LHCN-M2 (cell line): Measurements from ENCODE around the gene DPY19L1. TPM values are rescaled to one million over a fixed set of nuclear protein-coding genes. Genes with fewer than 3 reads are reported as not detected.
A peak's percentile ranks its signal among the peaks of the same experiment; 100 is the strongest.
"Not testable (repeated sequence)": the region's sequence is repeated elsewhere in the genome, so short reads cannot be mapped to it uniquely, and the experiment has no call there.

ENCODE experiments used
- DNase-seq: peaks from one replicate; pipeline ENCODE4 v3.0.0-alpha.2; 2012; ENCODE audit warnings: low read depth
- total RNA-seq: library from RNA; depleted of rRNA; stranded (reverse); fragments of >200 nt; gene quantifications from 2 replicates; pipeline ENCODE4 v1.2.3, GENCODE V29; 2014

The DPY19L1 gene
- total RNA-seq, 1 experiment from 2014 or later, result 81.7 TPM

DNA sequence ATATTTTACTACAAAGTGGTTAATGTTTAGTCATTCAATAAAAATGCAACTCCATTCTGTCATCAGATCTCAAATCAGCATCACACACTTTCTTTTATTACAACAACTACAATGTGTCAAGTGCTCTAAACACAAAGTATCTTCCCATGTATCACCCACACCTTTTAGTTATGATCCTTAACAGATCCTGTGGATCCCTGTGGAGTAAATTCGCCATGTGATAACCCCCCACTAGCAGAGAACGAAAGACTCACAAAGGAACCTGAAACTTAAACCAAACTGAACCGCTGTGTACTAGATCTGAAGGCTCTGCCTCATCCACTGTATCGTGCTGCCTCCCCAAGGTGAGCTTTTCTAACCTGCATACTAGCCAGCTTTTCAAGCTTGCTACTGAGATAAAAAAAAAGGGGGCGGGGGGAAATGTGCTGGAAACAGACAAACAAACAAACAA lies 1.7 kb downstream of the DPY19L1 start:
- DNase-seq, result peak; percentile 50

DNA sequence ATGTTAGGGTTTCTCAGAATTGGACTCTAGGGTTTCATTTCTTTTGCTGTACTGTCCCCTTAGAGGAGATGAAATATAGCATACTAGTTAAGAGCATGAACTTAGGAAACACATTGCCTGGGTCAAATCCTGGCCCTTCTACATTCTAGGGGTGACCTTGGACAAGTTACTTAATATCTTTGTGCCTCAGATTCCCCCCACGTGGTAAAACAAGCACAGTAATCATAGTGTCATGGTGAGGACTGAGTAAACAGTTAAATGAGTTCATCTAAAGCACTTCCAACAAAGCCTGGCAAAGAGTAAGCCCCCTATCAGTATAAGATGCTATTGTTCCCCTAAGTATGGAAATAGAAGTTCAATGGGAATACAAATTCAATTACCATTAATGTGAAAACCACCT lies 5.1 kb downstream of the DPY19L1 start:
- no peak for DNase-seq

GRCh38 chr7:35030848-35031247 lies 6.4 kb downstream of the DPY19L1 start:
- DNase-seq, result no peak

DNA sequence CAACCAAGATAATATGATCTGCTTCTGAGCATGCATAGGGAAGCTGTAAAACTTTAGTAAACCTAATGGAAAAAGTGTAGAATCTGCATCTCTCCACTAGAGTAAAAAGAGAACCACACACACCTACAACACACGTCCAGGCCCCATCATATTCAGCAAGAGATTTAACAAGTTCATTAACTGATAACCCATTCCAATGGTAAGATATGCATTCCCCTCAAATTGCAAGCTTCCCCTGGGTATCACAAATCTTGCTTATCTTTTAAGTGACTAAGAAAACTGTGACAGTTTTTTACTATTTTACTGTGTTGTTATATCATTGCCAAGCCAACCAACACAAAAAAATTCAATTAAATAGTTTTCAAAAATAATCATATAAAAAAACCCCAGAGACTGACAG lies 8.0 kb downstream of the DPY19L1 start:
- DNase-seq, result no peak

GRCh38 chr7:35026150-35026549 lies 11.1 kb downstream of the DPY19L1 start:
- no peak for DNase-seq

DNA sequence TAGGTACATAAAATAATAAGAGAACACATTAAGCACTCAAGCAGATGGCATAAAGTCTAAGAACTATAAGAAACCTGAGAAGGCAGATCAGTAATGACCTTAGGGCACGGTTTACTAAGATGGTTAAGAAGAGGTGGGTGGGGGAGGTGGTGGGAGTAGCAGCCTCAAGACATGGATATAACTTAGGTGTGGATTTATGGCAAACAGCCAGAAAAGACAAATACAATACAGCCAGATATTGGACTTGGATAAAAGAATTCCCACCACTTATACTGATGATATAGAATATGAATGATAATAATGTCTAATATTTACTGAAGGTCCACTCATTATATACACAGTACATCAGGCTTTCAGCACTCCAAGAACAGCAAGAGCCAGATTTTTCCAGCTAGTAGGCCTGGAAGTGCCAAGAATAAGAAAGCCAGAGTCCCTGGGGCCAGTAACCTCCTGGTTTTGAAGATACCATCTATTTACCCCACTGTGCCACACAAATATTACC lies 11.9 kb downstream of the DPY19L1 start:
- DNase-seq, result no peak

- no peak for DNase-seq
Observed at GRCh38 chr7:35024298-35024697, 13.0 kb downstream of the DPY19L1 start.

DNA sequence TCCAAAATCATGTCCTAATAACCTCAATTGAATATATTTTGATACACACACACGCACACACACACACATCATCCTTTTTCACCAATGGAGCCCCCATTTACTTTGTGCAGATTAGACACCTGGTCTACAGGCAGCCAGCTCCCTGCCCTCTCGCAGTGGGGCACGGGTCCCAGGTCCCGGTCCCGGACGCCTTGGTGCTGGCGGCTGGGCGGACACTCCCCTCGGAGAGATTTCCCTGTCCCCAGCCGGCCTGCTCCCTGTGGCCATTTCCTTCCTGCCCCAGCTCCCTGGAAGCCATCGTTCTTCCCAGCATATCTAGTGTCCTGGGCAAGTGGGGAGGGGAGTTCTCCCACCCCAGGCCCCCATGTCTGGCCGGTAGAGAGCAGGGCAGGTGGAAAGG lies 14.6 kb downstream of the DPY19L1 start:
- DNase-seq, result no peak

DNA sequence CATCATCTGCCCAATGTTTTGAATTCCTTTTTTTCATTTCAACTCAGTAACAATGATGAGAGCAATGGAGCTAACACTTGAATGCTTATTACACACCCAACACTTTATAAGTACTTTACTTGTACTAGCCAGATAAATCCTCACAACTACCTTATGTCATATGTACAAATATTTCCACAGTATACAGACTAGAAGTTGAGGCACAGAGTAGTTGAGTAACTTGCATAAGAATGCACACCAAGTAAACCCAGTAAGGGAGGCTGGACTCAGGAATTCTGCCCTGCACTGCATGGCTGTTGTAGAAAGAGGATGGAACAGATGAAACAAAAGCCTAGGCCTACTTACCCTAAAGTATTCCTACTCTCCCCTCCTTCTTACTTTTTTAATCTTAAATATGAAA lies 15.8 kb downstream of the DPY19L1 start:
- DNase-seq, result no peak

GRCh38 chr7:35019801-35020200 lies 17.5 kb downstream of the DPY19L1 start:
- no peak for DNase-seq

DNA sequence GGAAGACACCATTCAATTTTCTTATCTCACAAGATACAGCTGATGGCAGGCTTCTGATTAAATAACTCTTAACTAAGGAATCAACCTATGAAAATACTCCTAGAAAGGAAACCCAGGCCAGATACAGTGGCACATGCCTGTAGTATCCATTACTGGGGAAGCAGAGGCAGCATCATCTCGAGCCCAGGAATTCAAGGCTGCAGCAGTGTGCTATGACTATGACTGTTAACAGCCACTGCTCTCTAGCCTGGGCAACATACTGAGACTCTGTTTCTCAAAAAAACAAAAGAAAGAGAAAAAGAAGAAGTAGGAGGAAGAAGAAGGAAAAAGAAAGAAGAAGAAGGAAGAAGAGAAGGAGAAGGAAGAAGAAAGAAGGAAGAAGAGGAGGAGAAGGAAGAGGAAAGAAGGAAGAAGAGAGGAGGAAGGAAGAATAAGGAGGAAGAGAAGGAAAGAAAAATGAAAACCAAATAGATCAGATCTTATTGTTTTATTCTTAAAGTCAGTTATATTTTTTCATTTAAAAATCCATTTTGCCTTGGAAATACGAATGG lies 18.0 kb downstream of the DPY19L1 start:
- no peak for DNase-seq

DNA sequence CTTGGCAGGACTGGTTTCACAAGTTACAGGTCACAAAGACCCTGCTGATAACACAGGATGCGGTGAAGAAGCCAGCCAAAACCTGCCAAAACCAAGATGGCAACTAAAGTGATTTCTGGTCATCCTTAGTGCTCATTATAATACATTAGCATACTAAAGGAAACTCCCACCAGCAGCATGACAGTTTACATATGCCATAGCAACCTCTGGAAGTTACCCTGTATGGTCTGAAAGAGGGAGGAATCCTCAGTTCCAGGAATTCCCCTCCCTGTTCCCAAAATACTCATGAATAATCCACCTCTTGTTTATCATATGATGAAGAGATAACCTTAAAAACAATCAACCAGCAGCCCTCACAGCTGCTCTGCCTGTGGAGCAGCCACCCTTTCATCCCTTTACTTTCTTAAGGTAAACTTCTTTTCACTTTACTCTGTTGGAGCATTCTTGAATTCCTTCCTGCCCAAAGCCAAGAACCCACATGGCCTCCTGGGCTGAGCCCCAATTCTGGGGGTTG lies 21.9 kb downstream of the DPY19L1 start:
- DNase-seq, result no peak

DNA sequence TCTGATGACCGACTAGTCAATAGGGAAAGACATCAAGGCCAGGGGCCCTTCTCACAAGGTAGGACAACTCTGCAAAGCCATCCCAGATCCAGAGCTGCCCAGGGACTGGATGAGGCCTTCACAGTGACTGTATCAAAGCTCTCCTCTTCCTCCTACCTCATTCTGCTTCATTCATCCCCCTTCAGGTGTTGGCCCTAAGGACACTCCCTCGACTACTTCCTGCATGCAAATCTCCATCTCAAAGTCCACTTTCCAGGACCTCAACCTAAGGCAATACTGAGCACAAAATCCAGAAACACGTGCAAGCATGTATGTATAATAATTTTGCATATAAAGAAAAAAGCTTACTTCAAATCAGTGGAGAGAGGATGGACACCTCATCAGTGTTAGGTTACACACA lies 25.1 kb downstream of the DPY19L1 start:
- DNase-seq, result no peak

DNA sequence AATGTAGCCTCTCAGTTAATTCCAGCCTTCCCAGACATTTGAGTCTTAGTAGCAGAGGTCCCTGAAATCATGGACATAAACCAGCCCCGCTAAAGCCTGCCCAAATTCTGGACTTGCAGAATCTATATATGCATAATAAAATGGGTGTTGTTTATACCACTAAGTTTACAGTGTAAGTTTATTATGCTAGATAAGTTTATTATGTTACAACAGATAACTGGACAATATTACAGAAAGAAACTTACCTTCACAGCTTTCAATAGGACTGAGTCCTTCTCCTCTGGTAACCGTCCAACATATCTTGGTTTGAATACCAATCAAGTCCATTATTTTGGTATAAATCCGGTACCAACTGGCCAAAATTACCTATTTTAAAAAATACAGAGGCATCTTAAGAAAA lies 26.2 kb downstream of the DPY19L1 start:
- no peak for DNase-seq

- no peak for DNase-seq
Observed at GRCh38 chr7:35007768-35008167, 29.5 kb downstream of the DPY19L1 start.

DNA sequence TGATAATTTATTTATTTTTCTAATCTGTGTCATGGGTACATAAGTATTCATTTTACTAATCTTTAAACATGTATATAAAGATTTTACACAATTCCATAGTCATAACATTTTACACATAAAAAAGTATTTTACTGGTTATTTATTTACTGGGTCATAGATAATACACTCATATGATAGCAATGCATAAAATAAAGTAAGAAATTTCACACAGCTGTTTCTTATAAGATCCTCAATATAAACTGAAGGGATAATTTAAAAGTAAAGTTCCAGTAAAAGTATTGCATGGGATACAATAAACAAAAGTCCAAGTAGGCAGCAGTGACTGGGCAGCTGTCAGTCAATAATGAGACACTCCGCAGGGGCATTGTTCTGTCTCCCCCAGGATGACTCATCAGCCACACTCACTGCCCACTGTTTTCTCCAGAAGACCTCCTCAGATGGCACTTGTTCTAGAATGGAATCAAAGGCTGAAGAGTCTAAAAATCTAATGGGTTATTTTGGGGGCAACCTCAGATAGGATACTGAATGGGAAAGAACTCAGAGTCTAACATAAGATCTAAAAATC lies 32.7 kb downstream of the DPY19L1 start:
- peak; percentile 65 for DNase-seq

GRCh38 chr7:35003679-35004303 lies 33.5 kb downstream of the DPY19L1 start:
- peak; percentile 88 for DNase-seq

DNA sequence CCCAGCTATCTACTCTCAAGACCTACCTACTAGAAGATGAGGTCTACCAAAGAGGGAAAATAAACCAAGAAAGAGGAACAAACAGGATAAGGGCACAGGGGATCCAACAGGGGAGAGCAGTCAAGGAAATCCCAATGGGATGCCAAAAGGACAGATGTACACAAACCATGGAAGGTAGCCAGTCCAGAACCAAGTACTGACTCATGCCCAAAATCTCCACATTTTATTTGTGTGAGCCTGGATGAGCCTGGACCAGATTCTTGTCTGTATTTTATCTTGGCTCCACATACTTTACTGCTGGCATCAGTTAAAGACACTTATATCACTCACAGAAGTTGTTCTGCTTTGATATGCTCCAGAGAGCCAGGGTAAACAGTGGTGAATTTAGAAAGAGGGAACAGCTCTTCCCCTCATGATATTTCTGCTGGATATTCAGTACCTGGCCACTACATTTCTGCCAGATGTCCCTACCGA lies 34.1 kb downstream of the DPY19L1 start:
- DNase-seq, result peak; percentile 73

DNA sequence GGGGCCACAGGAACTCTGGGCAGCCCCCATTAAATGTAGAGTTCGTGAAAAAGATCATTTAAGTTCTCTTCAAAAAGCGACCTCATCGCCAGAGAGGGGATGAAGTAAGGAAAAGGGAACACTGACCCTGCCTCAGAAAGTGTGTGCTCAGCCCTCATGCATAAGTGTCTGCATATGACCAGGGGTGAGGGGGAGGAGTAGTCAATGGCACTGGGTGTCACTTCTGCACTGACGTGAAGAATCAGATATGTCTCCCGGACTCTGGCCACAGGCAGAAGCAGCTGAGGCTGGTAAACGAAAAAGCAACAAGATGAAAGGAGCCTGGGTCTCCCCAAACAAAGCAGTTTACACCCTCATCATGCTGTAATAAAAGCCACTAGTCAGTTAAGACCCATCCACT lies 39.0 kb downstream of the DPY19L1 start:
- not testable (repeated sequence) for DNase-seq

- DNase-seq, result not testable (repeated sequence)
Observed at GRCh38 chr7:34996423-34997090, 40.7 kb downstream of the DPY19L1 start.

DNA sequence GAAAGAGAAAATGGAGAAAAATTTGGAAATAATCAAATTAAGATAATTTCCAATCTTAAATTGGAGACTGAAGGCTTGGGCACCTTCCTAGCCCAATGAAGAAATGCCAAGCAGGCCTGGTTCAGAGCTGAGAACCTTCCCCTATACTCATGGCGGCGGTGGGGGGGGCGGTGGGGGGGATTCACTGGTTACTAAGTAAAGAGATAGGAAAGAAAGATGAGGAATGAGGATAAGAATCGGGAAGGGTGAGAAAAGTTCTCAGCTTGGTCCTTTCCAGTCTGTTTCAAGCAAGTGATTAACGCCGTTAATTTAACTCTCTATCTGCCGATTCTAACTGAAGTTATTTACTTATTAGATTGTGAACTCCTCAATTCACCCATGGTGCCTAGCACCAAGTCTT lies 41.5 kb downstream of the DPY19L1 start:
- DNase-seq, result no peak
